Fibroblast of lung (primary cell): ENCODE measurements around the gene KDM6B.

Source experiments
- EZH2 ChIP-seq: IDR thresholded peaks from 2 replicates; pipeline ENCODE4 v1.5.1; 2012; ENCODE audit warnings: low read length, control low read depth, mild to moderate bottlenecking; ENCODE audit errors: missing control alignments
- TF ChIP-seq, protein P1 (sequence below), 2 donors: IDR thresholded peaks in 1 of 2; conservative IDR thresholded peaks in 1 of 2; 1 replicate in 1 of 2; 2 replicates in 1 of 2; pipeline ENCODE4 v1.5.1; 2011 to 2012; ENCODE audit warnings: low read length in 2 of 2, control low read depth in 1 of 2, inconsistent platforms in 1 of 2, low read depth in 1 of 2, mild to moderate bottlenecking in 1 of 2

DNA sequence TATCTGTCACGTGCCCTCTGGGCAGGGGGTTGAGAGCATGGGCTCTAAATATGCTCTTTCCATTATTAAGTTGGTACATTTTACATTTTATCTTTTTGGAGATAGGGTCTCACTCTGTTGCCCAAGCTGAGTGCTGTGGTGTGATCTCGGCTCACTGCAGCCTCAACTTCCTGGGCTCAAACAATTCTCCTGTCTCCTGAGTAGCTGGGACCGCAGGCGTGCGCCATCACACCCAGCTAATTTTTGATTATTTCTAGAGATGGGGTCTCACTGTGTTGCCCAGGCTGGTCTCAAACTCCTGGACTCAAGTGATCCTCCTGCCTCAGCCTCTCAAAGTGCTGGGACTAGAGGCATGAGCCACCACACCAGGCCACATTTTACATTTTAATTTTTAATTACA is 43.9 kb upstream of the KDM6B start:
- TF ChIP-seq EZH2 = no peak
- TF ChIP-seq, protein P1, sequence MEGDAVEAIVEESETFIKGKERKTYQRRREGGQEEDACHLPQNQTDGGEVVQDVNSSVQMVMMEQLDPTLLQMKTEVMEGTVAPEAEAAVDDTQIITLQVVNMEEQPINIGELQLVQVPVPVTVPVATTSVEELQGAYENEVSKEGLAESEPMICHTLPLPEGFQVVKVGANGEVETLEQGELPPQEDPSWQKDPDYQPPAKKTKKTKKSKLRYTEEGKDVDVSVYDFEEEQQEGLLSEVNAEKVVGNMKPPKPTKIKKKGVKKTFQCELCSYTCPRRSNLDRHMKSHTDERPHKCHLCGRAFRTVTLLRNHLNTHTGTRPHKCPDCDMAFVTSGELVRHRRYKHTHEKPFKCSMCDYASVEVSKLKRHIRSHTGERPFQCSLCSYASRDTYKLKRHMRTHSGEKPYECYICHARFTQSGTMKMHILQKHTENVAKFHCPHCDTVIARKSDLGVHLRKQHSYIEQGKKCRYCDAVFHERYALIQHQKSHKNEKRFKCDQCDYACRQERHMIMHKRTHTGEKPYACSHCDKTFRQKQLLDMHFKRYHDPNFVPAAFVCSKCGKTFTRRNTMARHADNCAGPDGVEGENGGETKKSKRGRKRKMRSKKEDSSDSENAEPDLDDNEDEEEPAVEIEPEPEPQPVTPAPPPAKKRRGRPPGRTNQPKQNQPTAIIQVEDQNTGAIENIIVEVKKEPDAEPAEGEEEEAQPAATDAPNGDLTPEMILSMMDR (conservative IDR thresholded peaks at IDR 0.05 in 1 of 2, IDR thresholded peaks at IDR 0.05 in 1 of 2; ENCODE audit: low read depth in 1 of 2, low read length in 2 of 2) = no peak
